HG02571 (cell line): ENCODE measurements around the gene RAB3GAP2.
"Not testable (repeated sequence)": the region's sequence is repeated elsewhere in the genome, so short reads cannot be mapped to it uniquely, and the experiment has no call there.

Source experiments
- ATAC-seq: cut with Tn5 transposase; IDR thresholded peaks from one replicate; pipeline ENCODE4 v1.9.1; 2021; ENCODE audit warnings: mild to moderate bottlenecking, moderate library complexity; ENCODE audit not compliant: unreplicated experiment

RAB3GAP2 gene

DNA sequence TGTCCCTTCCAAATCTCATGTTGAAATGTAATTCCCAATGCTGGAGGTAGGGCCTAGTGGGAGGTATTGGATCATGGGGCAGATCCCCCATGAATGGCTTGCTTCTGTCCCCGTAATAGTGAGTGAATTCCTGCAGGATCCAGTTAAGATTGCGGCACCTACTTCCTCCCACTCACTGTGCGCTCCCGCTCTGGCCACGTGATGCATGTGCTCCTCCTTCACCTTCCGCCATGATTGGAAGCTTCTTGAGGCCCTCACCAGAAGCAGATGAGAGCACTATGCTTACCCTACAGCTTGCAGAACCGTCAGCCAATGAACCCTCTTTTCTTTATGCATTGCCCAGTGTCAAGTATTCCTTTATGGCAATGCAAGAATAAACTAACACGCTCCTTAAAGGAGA is 14.9 kb upstream of the RAB3GAP2 start:
- no peak for ATAC-seq

DNA sequence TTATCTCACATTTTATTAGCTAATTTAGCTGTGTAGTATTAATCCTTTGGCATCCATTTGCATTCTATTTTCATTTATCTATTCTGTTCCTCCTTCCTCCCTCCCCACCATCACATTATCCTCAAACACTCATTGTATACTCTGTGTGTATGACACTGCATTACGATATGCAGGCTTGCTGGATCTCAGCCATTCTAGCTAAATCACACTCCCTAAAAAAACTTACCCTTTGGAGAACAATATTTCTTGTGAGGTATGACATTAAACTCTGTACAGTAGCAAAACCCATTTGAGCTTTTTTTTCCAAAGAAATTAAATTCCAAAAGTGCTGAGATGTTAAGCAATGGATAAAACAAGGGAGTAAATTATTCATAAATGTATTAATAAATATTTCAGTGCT is 11.4 kb upstream of the RAB3GAP2 start:
- ATAC-seq = no peak

DNA sequence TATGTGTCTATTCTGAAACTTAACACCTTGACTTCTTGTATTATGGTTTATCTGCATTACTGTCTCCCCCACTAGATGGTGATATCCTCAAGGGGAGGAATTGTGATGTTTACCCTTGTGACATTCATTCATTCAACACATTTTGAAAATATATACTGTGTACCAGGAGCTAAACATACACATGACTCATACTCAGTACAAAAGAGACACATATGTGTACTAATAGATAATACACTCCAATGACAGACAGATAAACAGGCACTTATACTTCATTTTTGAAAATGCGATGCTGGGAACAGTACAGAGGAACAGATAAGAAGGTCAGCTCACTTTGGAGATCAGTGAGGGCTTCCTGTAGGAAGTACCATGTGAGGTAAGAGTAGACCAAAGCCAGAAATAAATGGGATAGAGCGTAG is 8.9 kb upstream of the RAB3GAP2 start:
- no peak for ATAC-seq

DNA sequence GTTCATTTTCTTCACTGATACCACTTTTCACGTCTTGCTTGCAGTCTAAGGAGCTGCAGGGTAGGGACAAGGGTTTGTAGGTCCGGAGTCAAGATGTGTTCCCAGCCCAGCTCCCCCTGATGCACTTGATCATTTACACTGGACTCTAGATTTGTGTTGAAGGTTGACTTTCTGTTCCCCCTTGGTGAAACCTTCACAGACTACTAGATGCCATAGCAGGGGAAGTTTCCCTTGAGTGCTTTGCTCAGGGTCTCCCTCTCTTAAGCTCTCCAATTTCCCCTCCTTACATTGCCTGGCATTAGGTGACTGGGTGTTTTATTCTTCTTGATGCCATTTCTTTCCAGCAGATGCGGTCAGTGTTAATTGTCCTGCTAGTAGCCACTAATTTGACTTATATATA is 8.0 kb upstream of the RAB3GAP2 start:
- ATAC-seq = no peak

DNA sequence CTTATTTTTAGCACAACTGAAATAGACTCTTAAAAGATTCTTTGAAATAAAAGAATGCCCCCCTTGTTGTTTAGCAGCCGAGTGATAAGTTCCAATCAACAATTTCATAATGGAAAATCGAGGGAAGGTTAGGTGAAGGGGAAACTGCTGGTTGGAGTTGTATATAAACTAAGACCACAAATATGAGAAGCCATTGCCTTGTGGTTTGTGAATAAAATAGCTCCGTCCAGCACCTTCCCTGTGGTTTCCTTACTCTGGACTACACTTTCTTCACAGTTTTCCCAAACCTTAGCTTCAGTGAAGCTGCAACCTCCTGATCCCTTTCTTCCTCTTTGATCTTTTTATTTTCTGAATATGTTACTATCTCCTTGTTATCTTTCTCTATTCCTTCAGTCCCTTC is 6.7 kb upstream of the RAB3GAP2 start:
- no peak for ATAC-seq

DNA sequence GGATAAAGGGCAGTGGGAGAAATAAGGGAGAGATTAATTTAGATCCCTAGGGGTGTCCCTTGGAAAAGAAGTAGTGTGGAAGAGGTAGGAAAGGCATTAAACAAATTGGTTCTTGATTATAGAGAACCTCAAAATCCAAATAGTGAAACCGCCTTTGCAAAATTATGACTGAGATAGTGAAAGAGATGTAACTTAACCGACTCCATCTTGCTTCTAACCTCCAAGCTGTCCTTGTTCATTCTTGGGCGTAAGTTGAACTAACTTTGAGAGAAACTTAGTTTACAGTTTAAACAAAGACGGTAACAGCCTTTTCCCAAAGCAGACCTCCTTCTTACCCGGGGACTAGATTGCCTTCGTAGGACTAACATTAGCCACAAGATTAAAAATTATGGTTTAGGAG is 3.2 kb upstream of the RAB3GAP2 start:
- no peak for ATAC-seq

DNA sequence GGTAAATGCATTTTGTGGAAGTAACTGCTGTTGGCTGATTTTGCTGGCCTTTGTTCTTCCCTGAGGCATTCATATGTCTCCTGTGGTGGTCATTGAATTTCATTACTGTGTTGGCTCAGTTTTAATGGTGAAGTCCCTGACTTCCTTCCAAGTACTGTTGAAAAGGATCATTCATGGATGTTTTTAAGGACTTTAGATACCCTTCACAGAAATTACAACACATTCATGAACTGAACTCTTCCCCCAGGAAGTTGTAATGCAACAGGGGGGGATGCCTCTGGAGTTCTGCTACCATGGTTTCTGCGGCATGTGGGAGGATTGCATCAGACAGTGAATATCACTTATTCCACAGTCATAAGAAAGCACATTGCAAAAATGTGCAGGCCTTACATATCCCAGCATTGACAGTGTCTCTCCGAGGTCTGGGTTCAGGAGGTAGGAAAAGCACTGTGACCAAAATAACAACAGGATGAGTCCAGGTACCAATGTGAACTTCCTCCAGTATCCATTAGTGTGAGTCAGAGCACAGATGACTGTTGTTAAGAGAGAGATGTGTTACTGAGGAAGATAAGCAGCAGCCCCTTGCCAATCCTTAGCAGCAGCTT is 2.1 kb upstream of the RAB3GAP2 start:
- ATAC-seq = no peak

DNA sequence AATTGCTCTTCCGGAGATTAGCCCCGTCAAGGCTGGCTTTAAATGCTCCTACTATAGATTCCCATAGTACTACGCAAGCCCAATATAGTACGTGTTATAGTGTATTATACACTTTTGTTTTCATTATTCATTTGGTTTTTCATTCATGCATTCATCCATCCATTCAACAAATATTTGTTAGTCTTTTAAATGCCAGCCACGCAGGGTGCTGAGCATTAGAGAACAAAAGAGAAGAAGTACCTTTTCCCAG is 513 bp upstream of the RAB3GAP2 start:
- ATAC-seq = no peak

DNA sequence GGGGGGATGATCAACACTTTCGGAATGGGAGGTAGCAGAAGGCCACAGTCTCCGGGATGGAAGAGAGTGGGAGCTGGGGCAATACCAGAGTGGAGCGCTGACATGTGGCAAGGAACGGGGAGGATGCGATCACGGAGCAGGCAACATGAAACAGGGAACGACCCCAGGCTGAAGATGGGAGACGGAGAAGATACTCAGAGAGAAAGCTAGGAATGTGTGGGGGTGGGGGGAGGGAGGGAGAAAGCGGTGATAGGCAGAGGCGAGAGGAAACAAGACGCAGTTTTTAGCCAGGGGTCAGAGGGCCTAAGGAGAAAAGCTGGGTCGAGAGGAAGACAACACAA is 577 bp downstream of the RAB3GAP2 start:
- peak; percentile 4 for ATAC-seq

DNA sequence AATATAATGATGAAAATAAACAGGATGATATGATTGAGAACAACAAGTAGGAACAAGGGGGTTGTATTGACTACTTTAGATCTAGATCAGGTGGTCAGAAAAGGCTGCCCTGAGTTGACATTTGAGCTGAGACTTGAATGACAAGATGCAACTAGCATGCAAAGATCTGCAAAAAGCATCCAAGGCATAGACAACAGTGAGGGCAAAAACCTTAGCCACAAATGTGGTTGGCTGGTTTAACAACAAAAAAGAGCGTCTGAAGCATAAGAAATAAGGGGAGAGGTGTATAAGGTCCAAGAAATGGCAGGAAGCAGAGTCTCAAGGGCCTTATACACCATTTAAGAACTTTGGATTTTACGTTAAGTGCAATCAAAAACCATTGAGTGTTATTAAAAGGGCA is 3.2 kb downstream of the RAB3GAP2 start:
- ATAC-seq = no peak

DNA sequence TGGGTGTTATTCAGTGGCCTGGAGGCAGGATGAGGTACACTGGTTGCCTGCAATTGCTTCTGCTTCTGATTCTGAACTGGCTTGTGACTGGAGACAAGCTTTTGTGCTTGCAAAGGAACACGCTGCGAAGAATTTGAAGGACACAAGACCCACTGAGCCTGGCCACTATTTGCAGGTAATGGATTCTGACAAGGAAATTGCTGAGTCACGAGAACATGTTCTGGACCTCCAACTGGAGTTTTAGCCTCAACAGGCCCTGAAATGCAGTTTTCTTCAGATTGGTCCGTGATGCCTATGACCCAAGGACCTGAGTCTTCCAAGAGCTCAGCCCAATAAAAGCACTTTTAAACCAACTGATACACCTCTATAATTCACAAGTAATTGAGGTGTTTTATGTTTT is 4.6 kb downstream of the RAB3GAP2 start:
- ATAC-seq = no peak

DNA sequence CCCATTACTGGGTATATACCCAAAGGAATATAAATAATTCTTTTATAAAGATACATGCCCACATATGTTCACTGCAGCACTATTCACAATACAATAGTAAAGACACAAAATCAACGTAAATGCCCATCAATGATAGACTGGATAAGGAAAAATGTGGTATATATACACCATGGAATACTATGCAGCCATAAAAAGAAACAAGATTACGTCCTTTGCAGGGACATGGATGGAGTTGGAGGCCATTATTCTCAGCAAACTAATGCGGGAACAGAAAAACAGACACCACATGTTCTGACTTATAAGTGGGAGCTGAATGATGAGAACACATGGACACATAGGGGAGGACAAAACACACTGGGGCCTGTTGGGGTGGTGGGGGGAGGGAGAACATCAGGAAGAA is 12.0 kb downstream of the RAB3GAP2 start:
- not testable (repeated sequence) for ATAC-seq

DNA sequence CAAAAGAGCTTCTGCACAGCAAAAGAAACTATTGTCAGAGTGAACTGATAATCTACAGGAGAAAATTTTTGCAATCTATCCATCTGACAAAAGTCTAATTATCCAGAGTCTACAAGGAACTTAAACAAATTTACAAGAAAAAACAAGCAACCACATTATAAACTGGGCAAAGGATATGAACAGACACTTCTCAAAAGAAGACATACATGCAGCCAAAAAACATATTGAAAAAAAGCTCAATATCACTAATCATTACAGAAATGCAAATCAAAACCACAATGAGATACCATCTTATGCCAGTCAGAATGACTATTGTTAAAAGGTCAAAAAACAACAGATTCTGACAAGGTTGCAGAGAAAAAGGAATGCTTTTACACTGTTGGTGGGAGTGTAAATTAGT is 12.5 kb downstream of the RAB3GAP2 start:
- ATAC-seq = not testable (repeated sequence)

DNA sequence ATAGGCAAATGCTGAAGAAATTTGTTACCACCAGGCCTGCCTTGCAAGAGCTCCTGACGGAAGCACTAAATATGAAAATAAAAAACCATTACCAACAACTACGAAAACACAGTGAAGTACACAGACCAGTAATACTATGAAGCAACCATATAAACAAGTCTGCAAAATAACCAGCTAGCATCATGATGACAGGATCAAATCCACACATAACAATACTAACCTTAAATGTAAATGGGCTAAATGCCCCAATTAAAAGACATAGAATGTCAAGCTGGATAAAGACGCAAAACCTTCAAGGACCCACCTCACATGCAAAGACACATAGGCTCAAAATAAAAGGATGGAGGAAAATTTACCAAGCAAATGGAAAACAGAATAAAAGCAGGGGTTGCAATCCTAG is 16.1 kb downstream of the RAB3GAP2 start:
- not testable (repeated sequence) for ATAC-seq

DNA sequence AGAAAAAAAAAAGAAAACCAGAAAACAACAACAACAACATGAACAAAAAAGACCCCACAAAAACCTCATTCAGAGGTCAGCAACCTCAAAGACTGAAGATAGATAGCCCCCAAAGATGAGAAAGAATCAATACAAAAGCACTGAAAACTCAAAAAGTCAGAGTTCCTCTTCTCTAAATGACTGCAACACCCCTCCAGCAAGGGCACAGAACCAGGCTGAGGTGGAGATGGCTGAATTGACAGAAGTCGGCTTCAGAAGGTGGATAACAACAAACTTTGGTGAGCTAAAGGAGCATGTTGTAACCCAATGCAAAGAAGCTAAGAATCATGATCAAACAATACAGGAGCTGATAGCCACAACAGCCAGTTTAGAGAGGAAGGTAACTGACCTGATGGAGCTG is 17.0 kb downstream of the RAB3GAP2 start:
- no peak for ATAC-seq

DNA sequence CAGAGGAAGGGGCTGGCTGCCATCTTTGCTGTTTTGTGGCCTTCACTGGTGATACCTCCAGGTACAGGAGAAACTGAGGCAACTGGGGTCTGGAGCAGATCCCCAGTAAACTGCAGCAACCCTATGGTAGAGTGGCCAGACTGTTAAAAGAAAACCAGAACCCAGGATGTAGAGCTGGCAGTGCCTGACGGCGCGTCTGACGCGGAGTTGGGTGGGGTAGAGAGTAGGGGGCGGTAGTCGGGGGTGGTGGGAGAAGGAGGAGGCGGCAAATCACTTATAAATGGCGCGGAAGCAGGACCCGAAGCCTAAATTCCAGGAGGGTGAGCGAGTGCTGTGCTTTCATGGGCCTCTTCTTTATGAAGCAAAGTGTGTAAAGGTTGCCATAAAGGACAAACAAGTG is 19.0 kb downstream of the RAB3GAP2 start:
- ATAC-seq = not testable (repeated sequence)

DNA sequence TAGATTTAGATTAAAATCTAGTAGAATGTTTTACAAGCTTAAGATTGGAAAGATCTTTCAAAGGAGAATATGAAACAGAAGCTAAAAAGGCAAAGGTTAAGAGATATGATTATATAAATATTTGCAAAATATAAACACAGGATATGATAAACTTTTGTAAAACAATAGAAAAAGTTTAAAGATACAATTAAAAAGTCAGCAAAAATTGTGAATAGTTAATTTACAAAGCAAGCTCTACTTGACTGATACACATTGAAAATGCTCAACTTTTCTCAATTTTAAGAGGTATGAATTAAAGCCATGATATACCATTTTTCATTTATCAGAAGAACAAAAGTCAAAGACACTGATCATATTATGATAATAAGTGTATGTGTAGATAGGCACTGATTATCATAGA is 21.0 kb downstream of the RAB3GAP2 start:
- ATAC-seq = no peak

DNA sequence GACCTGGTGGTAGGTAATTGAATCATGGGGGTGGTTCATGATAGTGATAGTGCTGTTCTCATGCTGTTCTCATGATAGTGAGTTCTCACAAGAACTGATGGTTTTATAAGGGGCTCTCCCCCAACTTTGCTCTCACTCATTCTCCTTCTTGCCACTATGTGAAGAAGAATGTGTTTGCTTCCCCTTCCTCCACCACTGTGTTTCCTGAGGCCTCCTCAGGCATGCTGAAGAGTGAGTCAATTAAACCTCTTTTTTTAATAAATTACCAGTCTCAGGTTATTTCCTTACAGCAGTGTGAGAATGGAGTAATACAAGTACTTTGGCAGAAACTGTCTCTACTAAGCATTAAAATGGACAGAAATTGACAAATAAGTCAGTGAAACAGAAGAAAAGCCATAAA is 21.6 kb downstream of the RAB3GAP2 start:
- no peak for ATAC-seq

DNA sequence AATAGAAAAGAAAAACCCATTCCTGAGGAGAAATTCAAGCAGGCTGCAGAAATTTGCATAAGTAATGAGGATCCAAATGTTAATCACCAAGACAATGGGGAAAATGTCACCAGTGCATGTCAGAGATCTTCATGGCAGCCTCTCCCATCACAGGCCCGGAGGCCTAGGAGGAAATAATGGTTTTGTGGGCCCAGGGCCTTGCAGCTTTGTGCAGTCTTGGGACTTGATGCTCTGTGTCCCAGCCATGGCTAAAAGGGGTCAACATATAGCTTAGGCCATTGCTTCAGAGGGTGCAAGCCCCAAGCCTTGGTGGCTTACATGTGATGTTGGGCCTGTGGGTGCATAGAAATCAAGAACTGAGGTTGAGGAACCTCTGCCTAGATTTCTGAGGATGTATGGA is 22.7 kb downstream of the RAB3GAP2 start:
- no peak for ATAC-seq

DNA sequence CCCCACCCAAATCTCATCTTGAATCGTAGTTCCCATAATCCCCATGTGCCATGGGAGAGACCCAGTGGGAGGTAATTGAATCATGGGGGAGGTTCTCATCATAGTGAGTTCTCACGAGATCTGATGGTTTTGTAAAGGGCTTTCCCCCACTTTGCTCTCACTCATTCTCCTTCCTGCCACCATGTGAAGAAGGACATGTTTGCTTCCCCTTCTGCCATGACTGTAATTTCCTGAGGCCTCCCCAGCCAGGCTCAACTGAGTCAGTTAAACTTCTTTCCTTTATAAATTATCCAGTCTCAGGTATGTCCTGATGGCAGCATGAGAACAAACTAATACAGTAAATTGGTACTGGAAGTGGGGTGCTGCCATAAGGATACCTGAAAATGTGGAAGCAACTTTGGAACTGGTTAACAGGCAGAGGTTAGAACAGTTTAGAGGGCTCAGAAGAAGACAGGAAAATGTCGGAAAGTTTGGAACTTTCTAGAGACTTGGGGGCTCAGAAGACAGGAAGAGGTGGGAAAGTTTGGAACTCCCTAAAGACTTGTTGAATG is 23.5 kb downstream of the RAB3GAP2 start:
- not testable (repeated sequence) for ATAC-seq

DNA sequence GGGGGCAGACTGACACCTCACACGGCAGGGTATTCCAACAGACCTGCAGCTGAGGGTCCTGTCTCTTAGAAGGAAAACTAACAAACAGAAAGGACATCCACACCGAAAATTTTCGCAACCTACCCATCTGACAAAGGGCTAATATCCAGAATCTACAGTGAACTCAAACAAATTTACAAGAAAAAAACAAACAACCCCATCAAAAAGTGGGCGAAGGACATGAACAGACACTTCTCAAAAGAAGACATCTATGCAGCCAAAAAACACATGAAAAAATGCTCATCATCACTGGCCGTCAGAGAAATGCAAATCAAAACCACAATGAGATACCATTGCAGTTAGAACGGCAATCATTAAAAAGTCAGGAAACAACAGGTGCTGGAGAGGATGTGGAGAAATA is 26.4 kb downstream of the RAB3GAP2 start:
- not testable (repeated sequence) for ATAC-seq

DNA sequence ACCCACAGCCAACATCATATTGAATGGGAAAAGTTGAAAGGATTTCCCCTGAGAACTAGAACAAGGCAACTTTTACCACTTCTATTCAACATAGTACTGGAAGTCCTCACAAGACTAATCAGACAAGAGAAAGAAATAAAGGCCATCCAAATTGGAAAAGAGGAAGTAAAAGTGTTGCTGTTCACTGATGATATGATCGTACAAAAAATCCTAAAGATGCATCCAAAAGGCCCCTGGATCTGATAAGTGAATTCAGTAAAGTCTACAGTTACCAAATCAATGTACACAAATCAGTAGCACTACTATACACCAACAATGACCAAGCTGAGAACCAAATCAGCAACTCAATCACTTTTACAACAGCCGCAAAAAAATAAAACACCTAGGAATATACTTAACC is 28.3 kb downstream of the RAB3GAP2 start:
- ATAC-seq = no peak

DNA sequence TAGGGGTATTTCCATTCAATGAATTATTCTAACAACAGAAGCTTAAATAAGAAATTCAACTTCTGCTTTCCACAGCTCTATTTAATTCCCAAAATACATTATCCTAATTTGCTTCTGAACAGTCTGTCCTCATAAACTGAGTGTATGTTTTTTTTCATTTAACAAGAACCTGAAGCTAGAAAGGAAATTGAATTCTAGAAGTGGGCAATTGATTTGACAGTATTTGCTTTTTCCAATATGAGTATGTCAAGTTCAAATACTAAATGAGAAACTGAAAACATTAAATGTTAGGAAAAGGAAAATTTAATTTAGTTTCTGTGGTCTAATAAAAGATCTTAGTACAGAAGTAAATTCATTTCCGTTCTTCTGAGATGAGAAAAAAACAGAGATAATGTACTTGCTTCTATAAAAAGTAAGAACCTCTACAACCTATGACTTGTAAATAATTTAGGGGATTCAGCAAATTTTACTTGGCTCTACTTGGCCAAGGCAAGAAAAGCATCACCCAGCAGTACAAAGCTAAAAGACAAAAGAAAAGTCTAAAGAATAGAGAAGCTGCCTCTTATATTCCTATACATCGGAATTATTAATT is 31.1 kb downstream of the RAB3GAP2 start:
- ATAC-seq = no peak
